ENCODE data around the gene LCNL1. TPM values are rescaled to one million over a fixed set of nuclear protein-coding genes. Genes with fewer than 3 reads are reported as not detected.
A peak's percentile ranks its signal among the peaks of the same experiment; 100 is the strongest.

The LCNL1 gene
- total RNA-seq, 1 donor from 2014 or later, result not detected

DNA sequence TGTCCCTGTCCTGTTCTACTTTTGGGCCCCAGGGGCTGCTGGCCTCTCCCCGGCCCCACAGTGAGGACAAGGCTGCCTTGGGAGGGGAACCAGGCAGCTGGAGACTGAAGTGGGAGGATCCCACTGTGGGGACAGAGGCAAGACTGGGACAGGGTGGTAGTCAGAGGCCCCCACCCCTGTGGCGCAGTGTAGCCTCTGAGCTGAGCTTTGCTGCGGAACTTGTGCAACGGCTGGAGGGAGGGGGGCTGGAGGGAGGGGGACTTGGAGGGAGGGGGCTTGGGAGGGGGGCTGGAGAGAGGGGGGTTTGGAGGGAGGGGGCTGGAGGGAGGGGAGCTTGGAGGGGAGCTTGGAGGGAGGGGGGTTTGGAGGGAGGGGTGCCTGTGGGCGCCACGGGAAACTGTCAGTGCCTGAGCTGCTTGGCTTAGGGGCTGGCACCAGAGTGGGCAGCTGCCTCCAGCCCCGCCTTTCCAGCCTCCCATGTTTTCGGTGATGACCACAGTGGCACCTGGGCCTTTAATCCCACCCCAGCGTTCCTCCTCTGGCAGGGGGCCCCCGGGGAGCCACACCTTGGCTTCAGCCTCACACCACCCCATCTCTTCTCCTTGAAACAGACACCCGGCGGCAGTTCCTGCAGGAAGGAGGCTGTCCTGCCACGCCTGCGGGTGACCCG, 51.4 kb downstream of the LCNL1 start:
- no peak overlapping the region for H3K4me3 Mint-ChIP-seq (ENCODE audit: unreplicated experiment)
- TF ChIP-seq, protein P1, sequence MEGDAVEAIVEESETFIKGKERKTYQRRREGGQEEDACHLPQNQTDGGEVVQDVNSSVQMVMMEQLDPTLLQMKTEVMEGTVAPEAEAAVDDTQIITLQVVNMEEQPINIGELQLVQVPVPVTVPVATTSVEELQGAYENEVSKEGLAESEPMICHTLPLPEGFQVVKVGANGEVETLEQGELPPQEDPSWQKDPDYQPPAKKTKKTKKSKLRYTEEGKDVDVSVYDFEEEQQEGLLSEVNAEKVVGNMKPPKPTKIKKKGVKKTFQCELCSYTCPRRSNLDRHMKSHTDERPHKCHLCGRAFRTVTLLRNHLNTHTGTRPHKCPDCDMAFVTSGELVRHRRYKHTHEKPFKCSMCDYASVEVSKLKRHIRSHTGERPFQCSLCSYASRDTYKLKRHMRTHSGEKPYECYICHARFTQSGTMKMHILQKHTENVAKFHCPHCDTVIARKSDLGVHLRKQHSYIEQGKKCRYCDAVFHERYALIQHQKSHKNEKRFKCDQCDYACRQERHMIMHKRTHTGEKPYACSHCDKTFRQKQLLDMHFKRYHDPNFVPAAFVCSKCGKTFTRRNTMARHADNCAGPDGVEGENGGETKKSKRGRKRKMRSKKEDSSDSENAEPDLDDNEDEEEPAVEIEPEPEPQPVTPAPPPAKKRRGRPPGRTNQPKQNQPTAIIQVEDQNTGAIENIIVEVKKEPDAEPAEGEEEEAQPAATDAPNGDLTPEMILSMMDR (IDR thresholded peaks at IDR 0.05; ENCODE audit: unreplicated experiment), result no peak
- H3K27ac Mint-ChIP-seq (ENCODE audit: unreplicated experiment), result no peak overlapping the region
- H3K36me3 Mint-ChIP-seq (ENCODE audit: low read depth, unreplicated experiment), result peaks cover 4% of the 10 kb centered on the region
- no peaks in the 10 kb centered on the region for H3K4me1 Mint-ChIP-seq (ENCODE audit: unreplicated experiment)
- no peaks in the 10 kb centered on the region for H3K9me3 Mint-ChIP-seq (ENCODE audit: unreplicated experiment)
- peaks cover 6% of the 10 kb centered on the region for H3K27me3 Mint-ChIP-seq (ENCODE audit: unreplicated experiment)
- DNase-seq (ENCODE audit: low spot score), result no peak

DNA sequence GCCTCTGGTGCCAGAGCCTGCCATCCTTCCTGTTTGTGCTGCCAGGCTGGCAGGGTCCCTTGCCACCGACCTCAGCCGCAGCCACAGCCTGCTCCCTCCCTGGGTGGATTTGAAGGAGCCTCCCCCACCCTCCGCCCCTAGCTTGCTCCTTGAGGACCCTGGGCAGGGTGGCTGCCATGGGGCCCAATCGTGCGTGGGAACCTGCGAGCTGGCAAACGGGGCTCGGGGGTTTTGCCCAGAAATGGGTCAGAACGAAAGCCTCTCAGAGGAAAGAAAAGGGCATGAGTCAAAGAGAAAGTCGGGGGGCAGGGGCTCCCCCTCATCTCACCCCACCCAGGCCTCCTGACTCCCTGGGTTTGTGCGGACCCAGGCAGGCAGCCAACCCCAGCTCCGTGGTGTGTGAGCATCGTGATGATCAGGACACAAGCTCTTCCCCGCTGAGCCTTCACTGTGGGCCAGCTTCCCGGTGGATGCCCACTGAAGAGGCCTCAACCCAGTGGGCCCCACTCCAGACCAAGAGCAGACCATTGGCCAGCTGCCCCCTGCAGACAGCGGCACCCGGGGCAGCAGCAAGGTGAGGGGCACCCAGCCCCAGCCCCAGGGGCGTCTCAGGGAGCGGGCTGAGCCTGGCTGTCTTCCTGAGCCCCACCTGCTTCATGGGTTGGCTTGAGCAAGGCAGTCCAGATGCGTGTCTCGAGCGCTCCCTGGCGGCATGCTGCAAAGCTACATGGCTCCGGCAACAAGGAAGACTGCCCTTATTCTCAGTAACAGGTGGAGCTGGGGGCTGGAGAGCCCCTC, 52.1 kb downstream of the LCNL1 start:
- peak; percentile 90 for DNase-seq (ENCODE audit: low spot score)
- no peaks in the 10 kb centered on the region for H3K4me1 Mint-ChIP-seq (ENCODE audit: unreplicated experiment)
- H3K36me3 Mint-ChIP-seq (ENCODE audit: low read depth, unreplicated experiment), result peaks cover 4% of the 10 kb centered on the region
- peaks cover 3% of the 10 kb centered on the region for H3K27me3 Mint-ChIP-seq (ENCODE audit: unreplicated experiment)
- no peak overlapping the region for H3K4me3 Mint-ChIP-seq (ENCODE audit: unreplicated experiment)
- TF ChIP-seq, protein P1 (IDR thresholded peaks at IDR 0.05; ENCODE audit: unreplicated experiment), result peak; percentile 67
- no peaks in the 10 kb centered on the region for H3K9me3 Mint-ChIP-seq (ENCODE audit: unreplicated experiment)
- no peak overlapping the region for H3K27ac Mint-ChIP-seq (ENCODE audit: unreplicated experiment)

Other genes with a start within 250 kb of the LCNL1 start
- gene LCN10, start 240.1 kb upstream of the LCNL1 start, total RNA-seq (ENCODE audit: unreplicated experiment), result not detected
- gene LCN6, start 234.5 kb upstream of the LCNL1 start, total RNA-seq (ENCODE audit: unreplicated experiment), result not detected
- gene LCN8, start 224.8 kb upstream of the LCNL1 start, total RNA-seq (ENCODE audit: unreplicated experiment), result not detected
- 0.49 TPM for gene LCN15, start 218.5 kb upstream of the LCNL1 start, total RNA-seq (ENCODE audit: unreplicated experiment)
- 73.0 TPM for gene TMEM141, start 191.6 kb upstream of the LCNL1 start, total RNA-seq (ENCODE audit: unreplicated experiment)
- 1.2 TPM for gene CCDC183, start 186.7 kb upstream of the LCNL1 start, total RNA-seq (ENCODE audit: unreplicated experiment)
- gene RABL6, start 175.0 kb upstream of the LCNL1 start, total RNA-seq (ENCODE audit: unreplicated experiment), result 88.4 TPM
- 0.80 TPM for gene AJM1, start 140.5 kb upstream of the LCNL1 start, total RNA-seq (ENCODE audit: unreplicated experiment)
- gene PHPT1, start 133.6 kb upstream of the LCNL1 start, total RNA-seq (ENCODE audit: unreplicated experiment), result 134 TPM
- 10.0 TPM for gene MAMDC4, start 130.6 kb upstream of the LCNL1 start, total RNA-seq (ENCODE audit: unreplicated experiment)
- 286 TPM for gene EDF1, start 116.7 kb upstream of the LCNL1 start, total RNA-seq (ENCODE audit: unreplicated experiment)
- 21.7 TPM for gene TRAF2, start 96.5 kb upstream of the LCNL1 start, total RNA-seq (ENCODE audit: unreplicated experiment)
- 100.0 TPM for gene FBXW5, start 38.3 kb upstream of the LCNL1 start, total RNA-seq (ENCODE audit: unreplicated experiment)
- gene C8G, start 37.8 kb upstream of the LCNL1 start, total RNA-seq (ENCODE audit: unreplicated experiment), result 1.1 TPM
- 1.5 TPM for gene LCN12, start 30.7 kb upstream of the LCNL1 start, total RNA-seq (ENCODE audit: unreplicated experiment)
- gene PTGDS, start 5.5 kb upstream of the LCNL1 start, total RNA-seq (ENCODE audit: unreplicated experiment), result not detected
- gene PAXX, start 9.4 kb downstream of the LCNL1 start, total RNA-seq (ENCODE audit: unreplicated experiment), result 8.3 TPM
- not detected for gene CLIC3, start 13.6 kb downstream of the LCNL1 start, total RNA-seq (ENCODE audit: unreplicated experiment)
- gene ABCA2, start 45.2 kb downstream of the LCNL1 start, total RNA-seq (ENCODE audit: unreplicated experiment), result 2.1 TPM
- not detected for gene FUT7, start 49.1 kb downstream of the LCNL1 start, total RNA-seq (ENCODE audit: unreplicated experiment)
- gene NPDC1, start 63.2 kb downstream of the LCNL1 start, total RNA-seq (ENCODE audit: unreplicated experiment), result 116 TPM
- gene ENTPD2, start 71.1 kb downstream of the LCNL1 start, total RNA-seq (ENCODE audit: unreplicated experiment), result 55.6 TPM
- gene SAPCD2, start 87.6 kb downstream of the LCNL1 start, total RNA-seq (ENCODE audit: unreplicated experiment), result 1.0 TPM
- 3.2 TPM for gene UAP1L1, start 94.5 kb downstream of the LCNL1 start, total RNA-seq (ENCODE audit: unreplicated experiment)
- 70.4 TPM for gene MAN1B1, start 104.0 kb downstream of the LCNL1 start, total RNA-seq (ENCODE audit: unreplicated experiment)
- gene DPP7, start 131.7 kb downstream of the LCNL1 start, total RNA-seq (ENCODE audit: unreplicated experiment), result 6.1 TPM
- gene GRIN1, start 156.2 kb downstream of the LCNL1 start, total RNA-seq (ENCODE audit: unreplicated experiment), result not detected
- not detected for gene LRRC26, start 187.1 kb downstream of the LCNL1 start, total RNA-seq (ENCODE audit: unreplicated experiment)
- not detected for gene TMEM210, start 189.1 kb downstream of the LCNL1 start, total RNA-seq (ENCODE audit: unreplicated experiment)
- gene ANAPC2, start 205.6 kb downstream of the LCNL1 start, total RNA-seq (ENCODE audit: unreplicated experiment), result 76.8 TPM
- 53.8 TPM for gene SSNA1, start 205.7 kb downstream of the LCNL1 start, total RNA-seq (ENCODE audit: unreplicated experiment)
- gene TPRN, start 217.7 kb downstream of the LCNL1 start, total RNA-seq (ENCODE audit: unreplicated experiment), result 8.2 TPM
- 27.4 TPM for gene TMEM203, start 222.7 kb downstream of the LCNL1 start, total RNA-seq (ENCODE audit: unreplicated experiment)
- 22.5 TPM for gene NDOR1, start 222.7 kb downstream of the LCNL1 start, total RNA-seq (ENCODE audit: unreplicated experiment)
- gene RNF208, start 239.2 kb downstream of the LCNL1 start, total RNA-seq (ENCODE audit: unreplicated experiment), result 1.1 TPM
- gene CYSRT1, start 242.2 kb downstream of the LCNL1 start, total RNA-seq (ENCODE audit: unreplicated experiment), result 1.4 TPM
- not detected for gene RNF224, start 244.5 kb downstream of the LCNL1 start, total RNA-seq (ENCODE audit: unreplicated experiment)
- not detected for gene SLC34A3, start 247.9 kb downstream of the LCNL1 start, total RNA-seq (ENCODE audit: unreplicated experiment)